GM03348 (cell line): ENCODE measurements around the gene BGLAP.
"Not testable (repeated sequence)": the region's sequence is repeated elsewhere in the genome, so short reads cannot be mapped to it uniquely, and the experiment has no call there.

Source experiments
- DNase-seq: peaks from one replicate; pipeline ENCODE4 v3.0.0; 2012; ENCODE audit warnings: low spot score

BGLAP gene

DNA sequence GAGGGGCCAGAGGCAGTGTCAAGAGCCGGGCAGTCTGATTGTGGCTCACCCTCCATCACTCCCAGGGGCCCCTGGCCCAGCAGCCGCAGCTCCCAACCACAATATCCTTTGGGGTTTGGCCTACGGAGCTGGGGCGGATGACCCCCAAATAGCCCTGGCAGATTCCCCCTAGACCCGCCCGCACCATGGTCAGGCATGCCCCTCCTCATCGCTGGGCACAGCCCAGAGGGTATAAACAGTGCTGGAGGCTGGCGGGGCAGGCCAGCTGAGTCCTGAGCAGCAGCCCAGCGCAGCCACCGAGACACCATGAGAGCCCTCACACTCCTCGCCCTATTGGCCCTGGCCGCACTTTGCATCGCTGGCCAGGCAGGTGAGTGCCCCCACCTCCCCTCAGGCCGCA lies at the start of gene BGLAP:
Gene BGLAP, plus strand, starts transcription at position 259 of the 400 bp plus-strand sequence. Its CDS starts 48 bp downstream, at position 307.
- DNase-seq: no peak

DNA sequence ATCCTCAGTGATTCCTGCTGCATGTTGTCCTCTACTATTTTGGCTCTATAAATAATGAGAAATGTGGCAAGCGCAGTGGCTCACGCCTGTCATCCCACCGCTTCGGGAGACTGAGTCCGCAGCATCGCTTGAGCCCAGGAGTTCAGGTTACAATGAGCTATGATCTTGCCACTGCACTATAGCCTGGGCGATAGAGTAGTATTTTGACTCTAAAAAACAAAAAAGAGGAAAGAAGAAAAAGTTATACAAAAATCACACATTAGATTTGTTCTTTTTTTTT lies 48.8 kb upstream of the BGLAP start:
- DNase-seq: no peak

DNA sequence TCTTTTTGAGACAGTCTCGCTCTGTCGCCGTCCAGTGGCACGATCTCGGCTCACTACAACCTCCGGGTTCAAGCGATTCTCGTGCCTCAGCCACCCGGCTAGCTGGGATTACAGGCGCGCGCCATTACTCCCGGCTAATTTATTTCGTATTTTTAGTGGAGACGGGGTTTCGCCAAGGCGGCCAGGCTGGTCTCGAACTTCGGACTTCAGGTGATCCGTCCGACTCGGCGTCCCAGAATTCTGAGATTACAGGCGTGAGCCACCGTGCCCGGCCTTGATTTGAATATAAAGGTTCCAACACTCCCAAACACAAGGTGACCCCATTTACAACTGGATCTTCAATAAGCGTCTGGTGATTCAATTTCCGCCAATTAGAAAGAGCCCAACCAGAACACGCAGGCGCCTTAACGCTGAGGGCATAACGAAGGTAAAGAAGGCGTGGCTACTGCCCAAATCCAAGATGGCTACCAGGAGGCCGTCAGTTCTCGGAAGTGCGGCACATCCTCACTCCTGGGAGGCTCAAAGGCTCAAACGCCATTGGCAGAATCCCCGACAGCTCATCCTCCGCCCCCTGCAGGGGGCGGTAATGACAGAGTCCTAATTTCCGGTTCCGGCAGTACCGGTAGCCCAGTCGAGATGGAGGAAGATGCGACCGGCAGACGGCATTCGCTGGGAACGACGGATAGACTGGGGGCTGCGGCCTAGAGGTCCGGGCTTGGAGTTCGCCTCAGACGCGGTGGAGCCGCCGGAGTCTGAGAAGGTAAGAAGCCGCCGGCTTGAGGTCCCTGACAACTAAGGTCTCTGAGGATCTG lies 48.3 kb upstream of the BGLAP start, which contains the start of gene SLC25A44:
Gene SLC25A44, plus strand, starts transcription at position 617 of the 812 bp plus-strand sequence. CDS start 5,744 bp downstream, outside the sequence.
- peak; percentile 97 for DNase-seq

DNA sequence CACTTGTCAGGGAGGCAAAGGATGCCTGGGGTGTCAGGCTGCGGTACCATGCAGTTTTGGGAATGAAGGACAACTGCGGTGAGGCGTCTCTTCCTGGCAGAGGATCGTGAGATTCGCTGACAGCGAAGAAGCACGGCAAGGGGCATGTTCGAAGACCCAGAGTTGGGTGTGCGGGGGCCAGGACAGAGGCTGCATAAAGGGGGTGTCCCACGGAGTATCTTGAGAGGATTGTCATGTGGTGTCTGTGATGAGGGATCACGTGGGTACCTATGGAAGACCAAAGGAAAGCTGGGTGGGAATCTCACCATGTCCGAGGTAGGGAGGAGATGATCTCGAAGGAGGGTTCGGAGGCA lies 47.7 kb upstream of the BGLAP start:
- peak; percentile 37 for DNase-seq

DNA sequence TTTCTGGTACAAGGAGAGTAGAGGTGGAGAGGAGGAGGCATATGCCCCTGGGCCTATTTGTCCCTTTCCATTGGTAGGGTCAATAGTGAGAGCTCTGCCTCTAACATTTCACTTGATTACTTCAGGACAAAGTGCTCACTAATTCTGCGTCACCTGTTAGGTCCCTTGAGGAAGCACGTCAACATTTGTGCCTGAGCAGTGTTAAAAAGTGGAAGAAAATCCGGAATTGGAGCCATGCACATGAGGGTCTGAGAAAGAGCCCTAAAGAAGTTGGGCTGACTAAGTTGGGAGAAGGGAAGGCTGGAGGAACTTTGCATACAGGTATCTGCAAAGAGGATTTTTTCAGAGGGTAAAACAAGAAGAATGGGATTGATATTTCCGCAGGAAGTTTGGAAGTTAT lies 46.1 kb upstream of the BGLAP start:
- DNase-seq: no peak

DNA sequence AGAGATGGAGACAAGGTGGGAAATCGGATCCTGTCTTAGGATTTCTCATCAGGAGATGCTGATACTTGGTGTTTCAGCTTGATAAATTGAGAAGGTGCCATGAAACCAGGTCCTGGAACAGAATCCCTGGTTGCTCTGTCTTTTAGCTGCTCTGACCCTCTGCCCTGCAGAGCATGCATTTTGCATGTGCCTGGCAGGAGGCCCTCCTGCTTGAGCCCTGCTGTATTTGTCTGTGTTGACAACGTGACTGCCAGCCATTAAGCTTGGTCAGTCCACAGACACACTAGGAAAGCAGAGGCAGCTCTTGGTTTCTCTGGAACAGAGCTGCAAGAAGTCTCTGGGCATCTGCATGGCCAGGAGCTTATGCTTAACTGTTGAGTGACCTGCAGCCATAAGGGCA lies 45.5 kb upstream of the BGLAP start:
- DNase-seq: no peak

DNA sequence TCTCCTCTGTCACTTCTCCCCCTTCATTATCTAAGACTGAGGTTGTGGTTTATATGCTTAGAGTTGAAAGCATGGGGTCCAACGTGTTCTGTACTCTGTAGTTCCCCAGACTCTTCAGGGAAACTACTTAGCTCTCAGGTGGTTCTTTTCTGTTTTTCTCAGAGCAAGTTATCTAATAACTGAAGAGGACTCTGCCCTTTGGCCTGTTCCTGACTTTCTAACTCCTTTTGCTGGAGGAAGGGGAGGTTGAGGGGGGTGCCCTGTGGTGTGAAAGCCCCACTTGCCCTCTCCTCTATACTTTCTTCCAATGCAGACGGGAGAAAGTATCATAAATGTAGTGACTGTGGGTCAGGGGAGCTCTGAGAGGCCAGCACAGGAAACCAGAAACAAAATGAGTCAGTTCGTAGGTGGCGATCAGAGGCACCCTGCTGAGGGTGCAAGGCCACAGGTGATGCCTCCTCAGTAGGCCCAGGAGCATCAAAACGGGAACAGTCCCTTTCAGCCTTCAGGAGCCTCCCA lies 43.1 kb upstream of the BGLAP start:
- DNase-seq: no peak

DNA sequence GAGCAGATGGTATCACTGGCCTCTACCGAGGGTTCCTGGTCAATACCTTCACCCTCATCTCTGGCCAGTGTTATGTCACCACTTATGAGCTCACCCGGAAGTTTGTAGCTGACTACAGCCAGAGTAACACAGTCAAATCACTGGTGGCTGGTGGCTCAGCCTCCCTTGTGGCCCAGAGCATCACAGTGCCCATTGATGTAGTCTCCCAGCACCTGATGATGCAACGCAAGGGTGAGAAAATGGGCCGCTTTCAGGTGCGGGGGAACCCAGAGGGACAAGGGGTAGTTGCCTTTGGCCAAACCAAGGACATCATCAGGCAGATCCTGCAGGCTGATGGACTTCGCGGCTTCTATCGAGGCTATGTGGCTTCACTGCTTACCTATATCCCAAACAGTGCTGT lies 41.9 kb upstream of the BGLAP start:
- DNase-seq: no peak

DNA sequence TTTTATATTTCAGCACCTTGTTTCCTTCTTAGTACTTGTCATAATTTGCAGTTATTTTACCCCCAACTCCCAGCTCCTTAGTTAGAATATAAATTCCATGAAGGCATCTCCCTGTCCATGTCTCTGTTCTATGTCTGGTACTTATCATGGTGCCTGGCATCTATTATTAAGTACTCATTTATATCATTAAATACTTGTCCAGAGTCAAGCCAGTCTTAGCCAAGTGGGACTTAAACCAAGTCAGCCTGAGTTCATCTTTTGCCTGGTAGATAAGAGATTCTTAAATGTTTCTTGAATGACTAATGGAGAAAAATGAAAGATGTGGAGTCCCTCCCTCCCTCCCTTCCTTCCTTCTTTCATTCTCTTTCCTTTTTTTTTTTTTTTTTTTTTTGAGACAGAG lies 38.7 kb upstream of the BGLAP start:
- DNase-seq: peak; percentile 43

DNA sequence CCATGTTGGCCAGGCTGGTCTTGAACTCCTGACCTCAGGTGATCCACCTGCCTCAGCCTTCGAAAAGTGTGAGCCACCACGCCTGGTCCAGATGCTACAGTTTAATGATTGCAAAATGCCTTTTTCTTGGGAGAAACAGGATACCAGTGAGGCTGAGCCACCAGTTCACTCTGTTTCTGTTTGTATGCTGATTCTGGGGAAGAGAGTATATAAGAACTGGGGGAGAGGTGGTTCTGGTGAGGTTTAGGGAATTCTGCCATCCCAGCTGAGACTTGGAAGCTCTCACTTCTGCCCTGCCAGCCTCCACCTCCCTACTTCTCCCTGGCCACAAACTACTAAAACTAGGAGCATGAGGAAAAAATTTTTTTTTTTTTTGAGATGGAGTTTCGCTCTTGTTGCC lies 37.3 kb upstream of the BGLAP start:
- no peak for DNase-seq

DNA sequence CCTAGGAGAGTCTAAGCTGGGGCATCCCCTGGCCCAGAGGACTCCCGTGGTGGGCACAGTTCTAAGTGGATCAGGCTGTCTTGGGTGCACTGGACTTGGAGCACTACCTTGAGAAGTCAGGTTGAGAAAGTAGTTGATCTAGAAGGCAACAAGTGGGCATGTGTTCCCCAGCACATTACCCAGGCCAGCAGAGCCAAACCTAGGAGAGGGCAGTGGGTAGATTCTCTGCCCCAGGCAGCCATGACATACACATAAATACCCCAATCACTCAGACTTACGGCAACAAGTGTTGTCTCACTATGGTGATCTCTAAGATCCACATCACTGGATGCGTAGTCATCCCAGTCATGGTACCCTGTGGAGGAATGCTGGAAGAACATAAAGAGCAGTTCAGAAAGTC lies 30.7 kb upstream of the BGLAP start:
- DNase-seq: no peak

DNA sequence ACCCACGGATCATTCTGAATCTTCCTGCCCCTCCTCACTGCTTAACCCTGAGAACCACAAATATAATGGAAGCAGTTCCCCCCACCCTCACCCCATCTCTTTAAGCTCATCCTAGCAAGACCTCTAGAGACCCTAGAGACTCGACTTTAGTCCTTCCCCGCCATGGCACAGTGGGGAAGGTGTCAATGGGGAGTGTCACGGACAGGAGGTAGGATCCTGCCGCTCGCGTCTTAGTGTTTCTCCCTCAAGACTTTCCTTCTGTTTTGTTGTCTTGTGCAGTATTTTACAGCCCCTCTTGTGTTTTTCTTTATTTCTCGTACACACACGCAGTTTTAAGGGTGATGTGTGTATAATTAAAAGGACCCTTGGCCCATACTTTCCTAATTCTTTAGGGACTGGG lies 29.9 kb upstream of the BGLAP start:
- DNase-seq: no peak

DNA sequence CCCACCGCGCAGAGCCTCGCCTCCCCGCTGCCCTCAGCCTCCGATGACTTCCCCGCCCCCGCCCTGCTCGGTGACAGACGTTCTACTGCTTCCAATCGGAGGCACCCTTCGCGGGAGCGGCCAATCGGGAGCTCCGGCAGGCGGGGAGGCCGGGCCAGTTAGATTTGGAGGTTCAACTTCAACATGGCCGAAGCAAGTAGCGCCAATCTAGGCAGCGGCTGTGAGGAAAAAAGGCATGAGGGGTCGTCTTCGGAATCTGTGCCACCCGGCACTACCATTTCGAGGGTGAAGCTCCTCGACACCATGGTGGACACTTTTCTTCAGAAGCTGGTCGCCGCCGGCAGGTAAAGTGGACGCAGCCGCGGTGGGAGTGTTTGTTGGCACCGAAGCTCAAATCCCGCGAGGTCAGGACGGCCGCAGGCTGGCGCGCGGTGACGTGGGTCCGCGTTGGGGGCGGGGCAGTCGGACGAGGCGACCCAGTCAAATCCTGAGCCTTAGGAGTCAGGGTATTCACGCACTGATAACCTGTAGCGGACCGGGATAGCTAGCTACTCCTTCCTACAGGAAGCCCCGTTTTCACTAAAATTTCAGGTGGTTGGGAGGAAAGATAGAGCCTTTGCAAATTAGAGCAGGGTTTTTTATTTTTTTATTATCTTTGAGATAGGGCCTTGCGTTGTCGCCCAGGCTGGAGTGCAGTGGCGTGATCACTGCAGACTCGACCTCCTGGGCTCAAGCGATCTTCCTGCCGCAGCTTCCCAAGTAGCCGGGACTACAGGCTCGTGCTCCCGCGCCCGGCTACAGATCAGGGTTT lies 28.9 kb upstream of the BGLAP start, which contains the start of gene PMF1:
Gene PMF1, plus strand, starts transcription at position 175 of the 811 bp plus-strand sequence. Its CDS starts 9 bp downstream, at position 184.
- peak; percentile 100 for DNase-seq

DNA sequence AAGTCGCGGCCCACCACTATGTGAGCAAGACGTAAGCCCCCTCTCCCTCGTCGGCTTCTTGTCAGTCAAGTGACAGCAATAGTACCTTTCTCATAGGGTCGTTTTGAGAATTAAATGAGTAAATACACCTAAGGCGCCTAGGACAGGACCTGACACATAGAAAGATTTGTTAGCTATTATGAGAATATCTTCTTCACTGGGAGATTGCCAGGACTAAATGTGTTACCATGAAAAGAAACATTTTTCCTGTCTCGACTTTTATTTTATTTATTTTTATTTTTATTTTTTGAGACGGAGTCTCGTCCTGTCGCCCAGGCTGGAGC lies 28.4 kb upstream of the BGLAP start:
- DNase-seq: no peak

DNA sequence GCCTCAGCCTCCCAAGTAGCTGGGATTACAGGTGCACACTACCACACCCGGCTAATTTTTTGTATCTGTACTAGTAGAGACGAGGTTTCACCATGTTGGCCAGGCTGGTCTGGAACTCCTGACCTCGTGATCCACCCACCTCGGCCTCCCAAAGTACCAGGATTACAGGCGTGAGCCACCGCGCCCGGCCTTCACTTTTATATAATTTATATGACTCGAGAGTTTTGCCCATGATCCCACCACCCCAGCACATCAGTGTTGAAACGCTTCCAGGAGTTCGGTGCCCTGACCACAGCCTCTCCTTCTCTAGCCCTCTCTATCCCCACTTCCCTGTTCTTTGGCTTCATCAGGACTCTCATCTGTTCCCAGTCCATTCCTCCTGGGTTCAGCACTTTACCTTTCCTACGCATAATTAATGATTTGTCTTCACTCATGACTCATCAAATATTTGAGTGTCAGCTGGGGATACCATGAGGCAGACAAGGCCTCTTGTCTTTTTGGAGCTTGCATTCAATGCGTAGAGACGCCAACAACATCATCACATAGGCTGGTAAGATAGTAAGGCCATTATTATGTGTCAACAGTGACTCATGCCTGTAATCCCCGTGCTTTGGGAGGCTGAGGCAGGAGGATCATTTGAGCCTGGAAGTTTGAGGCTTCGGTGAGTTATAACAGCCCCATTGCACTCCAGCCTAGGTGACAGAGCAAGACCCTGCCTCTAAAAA lies 27.8 kb upstream of the BGLAP start:
- no peak for DNase-seq

DNA sequence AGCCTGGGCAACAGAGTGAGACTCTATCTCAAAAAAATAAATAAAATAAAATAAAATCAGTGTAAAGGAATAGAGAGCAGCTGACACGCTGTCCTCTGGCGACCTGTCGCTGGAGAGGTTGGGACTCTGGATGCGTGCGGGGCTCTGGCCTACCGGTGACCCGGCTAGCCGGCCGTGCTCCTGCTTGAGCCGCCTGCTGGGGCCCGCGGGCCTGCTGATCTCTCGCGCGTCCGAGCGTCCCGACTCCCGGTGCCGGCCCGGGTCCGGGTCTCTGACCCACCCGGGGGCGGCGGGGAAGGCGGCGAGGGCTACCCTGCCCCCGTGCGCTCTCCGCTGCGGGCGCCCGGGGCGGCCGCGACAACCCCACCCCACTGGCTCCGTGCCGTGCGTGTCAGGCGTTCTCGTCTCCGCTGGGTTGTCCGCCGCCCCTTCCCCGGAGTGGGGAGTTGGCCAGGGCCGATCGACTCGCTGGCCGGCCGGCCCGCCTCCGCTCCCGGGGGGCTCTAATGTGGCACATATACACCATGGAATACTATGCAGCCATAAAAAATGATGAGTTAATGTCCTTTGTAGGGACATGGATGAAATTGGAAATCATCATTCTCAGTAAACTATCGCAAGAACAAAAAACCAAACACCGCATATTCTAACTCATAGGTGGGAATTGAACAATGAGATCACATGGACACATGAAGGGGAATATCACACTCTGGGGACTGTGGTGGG lies 25.5 kb upstream of the BGLAP start:
- not testable (repeated sequence) for DNase-seq

DNA sequence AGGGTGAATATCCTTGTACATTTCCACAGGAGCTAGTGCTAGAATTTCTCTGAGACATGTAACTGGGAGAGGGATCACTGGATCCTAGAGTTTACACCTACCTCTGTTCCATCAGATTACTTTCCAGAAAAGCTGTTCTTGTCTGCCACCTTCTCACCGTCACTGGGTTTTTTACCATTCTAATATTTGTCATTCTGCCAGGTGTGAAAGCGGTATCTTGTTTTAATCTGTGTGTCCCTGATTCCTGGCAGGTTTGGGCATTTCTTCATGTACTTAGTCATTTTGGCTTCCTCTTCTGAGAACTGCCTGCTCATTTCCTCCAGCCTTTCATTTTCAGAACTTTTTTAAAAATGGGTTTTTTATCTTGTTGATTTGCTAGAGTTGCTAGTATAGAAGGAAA lies 24.1 kb upstream of the BGLAP start:
- peak; percentile 50 for DNase-seq

DNA sequence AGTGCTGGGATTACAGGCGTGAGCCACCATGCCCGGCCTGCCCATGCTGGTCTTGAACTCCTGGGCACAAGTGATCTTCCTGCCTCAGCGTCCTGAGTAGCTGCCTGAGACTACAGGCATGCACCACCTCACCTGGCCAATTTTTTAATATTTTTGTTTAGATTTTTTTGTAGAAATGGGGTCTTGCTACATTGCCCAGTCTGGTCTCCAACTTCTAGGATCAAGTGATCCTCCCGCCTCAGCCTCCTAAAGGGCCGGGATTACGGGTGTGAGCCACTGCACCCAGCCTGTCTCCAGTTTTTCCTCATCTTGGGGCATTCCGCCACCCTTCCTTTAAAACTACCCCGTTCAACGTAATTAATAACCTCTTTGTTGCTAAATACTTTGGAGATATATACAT lies 21.8 kb upstream of the BGLAP start:
- no peak for DNase-seq

DNA sequence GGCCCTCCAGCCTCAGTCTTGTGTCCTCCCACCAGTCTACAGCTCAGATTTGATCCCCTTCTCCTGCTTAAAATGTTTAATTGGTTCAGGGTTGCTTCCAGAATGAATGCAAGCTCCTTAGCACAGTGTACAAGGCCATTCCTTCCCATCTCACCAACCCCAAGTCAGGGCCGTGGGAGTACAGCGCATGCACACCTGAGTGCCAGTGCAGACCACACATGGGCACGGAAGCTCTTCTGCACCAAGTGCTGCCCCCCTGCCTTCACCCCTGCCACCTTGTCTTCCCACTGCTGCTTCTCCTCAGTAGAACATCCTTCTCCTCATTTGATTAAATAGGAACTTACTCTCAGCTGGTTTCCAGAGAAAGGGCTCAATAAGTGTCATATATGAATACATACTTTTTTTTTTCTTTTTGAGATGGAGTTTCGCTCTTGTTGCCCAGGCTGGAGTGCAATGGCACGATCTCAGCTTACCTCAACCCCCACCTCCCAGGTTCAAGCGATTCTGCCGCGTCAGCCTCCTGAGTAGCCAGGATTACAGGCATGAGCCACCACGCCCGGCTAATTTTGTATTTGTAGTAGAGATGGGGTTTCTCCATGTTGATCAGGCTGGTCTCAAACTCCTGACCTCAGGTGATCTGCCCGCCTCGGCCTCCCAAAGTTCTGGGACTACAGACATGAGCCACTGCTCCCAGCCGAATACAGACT lies 19.8 kb upstream of the BGLAP start:
- no peak for DNase-seq

DNA sequence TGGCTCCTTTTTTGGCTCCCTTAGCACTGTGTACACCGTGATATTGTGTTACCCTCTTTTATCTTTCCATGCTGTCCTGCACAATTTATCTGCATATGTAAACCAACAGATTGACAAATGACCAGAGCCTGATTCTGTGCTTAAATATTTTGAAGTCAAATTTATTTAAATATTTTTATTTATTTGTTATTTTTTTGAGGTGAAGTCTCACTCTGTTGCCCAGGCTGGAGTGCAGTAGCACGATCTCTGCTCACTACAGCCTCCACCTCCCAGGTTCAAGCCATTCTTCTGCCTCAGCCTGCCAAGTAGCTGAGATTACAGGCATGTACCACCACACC lies 16.3 kb upstream of the BGLAP start:
- no peak for DNase-seq

DNA sequence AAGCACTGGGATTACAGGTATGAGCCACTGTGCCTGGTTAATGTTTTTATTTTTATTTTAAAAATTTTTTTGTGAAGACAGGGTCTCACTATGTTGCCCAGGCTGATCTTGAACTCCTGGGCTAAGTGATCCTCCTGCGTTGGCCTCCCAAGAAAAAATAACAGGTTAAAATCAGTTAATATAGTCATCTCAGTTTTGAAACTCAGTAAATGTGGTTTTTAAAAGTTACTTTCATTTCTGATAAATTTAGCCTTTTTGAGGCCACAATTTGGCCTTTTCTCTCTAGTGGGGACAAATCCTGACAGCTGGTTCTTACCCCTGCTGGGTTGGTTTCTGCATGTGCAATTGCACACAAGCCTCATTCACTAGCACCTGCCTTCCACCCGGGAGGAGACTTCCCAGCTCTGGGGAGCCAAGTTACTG lies 15.9 kb upstream of the BGLAP start:
- DNase-seq: no peak
